Measurements from ENCODE around the gene CRABP2.

CRABP2 gene

GRCh38 chr1:156667968-156668709 is 37.2 kb downstream of the CRABP2 start:
- DNase-seq = no peak

- no peak for DNase-seq
Observed at GRCh38 chr1:156667610-156667967, 37.8 kb downstream of the CRABP2 start.

GRCh38 chr1:156666862-156667609 is 38.3 kb downstream of the CRABP2 start:
- no peak for DNase-seq

GRCh38 chr1:156665539-156665938 is 39.8 kb downstream of the CRABP2 start:
- no peak for DNase-seq

GRCh38 chr1:156664767-156665411 is 40.5 kb downstream of the CRABP2 start:
- no peak for DNase-seq

DNA sequence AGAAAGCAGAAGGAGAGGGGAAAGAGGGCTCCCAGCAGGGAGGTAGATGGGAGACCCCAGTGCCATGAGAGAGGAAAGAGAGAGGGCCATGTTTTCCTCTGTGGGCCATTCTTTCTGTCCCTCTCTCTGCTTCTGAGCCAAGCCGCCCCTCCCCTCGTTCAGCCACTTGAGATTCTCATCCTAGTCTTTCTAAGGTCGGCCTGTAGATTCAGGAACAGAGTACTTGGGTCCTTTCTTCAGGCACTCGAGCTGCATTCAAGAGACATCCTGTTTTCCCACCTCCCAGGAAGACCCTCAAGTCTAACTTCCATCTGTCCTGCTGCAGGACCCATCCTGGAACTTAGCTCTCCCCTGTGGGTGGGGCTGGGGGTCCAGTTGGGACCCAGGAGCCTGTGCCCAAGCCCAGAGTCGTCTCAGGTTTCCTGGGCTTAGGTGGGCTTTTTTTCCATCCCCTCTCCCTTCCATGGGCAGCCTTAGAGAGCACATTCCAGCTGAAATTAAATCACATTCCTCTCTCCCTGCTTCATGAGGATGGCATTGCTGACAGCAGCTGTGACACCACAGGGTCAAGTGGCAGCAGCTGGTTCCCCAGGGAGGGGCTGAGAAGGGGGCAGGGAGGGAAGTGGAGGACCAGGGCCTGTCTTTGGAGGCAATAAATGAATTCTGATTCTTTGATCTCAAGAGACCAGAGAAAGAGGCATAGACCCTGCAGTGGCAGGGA is 41.2 kb downstream of the CRABP2 start:
- no peak for DNase-seq

GRCh38 chr1:156663178-156663577 is 42.2 kb downstream of the CRABP2 start:
- DNase-seq = no peak

DNA sequence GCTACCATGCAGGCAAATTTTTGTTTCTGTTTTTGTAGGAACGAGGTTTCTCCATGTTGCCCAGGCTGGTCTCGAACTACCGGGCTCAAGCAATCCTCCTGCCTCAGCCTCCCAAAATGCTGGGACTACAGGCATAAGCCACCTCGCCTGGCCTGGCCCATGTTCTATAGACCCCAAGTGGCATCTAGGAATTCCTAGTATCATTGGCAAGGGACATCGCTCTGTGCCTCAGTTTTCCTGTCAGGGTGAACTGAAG is 42.7 kb downstream of the CRABP2 start:
- no peak for DNase-seq

- DNase-seq = no peak
Observed at GRCh38 chr1:156662005-156662799, 43.2 kb downstream of the CRABP2 start.

DNA sequence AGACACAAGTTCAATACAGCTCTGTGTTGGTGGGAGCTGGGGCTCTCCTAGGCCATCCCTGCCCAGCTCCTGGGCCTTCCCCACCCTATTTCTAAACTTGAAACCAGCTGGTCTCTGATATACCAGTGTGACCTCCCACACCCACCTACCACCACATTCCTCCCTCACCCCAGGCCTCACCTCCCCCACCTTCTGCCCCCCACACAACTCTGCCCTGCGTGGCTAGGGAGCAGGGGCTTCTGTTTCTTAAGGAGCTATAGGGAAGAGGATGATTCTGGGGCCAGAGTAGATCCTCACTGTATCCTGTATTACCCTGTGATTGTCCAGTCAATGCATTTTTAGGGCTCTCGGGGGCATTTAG is 44.7 kb downstream of the CRABP2 start:
- DNase-seq = no peak

GRCh38 chr1:156659988-156660751 is 45.2 kb downstream of the CRABP2 start:
- DNase-seq = peak; percentile 95

DNA sequence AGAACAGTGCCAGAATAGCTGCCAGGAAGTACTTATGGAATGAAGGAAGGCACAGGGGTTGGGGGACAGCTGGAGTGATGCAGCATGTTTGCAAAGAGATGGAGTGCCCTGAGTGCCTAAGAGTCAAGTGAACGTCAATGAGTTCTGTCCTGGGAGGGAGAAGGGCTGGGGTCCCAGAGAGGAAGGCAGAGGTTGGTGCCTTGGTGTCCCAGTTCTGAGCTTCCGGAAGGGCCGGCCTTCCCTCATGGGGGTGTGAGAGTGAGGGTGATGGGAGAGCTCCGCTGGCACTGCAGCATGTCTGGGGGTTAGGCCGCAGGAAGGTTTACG is 45.8 kb downstream of the CRABP2 start:
- no peak for DNase-seq

- DNase-seq = no peak
Observed at GRCh38 chr1:156658945-156659574, 46.3 kb downstream of the CRABP2 start.

DNA sequence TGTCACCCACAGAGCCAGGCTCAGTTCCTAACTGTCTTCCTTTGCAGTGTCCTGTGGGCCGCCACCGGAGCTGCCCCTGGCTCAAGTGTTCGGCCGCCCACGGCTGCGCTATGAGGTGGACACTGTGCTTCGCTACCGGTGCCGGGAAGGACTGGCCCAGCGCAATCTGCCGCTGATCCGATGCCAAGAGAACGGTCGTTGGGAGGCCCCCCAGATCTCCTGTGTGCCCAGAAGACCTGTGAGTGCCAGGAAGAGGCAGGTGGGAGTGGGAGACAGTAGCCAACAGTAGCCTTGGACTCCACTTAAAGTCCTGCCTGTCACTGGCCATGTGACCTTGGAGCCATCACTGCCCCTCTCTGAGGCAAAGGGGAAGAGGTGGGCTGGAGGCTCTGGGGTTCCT is 46.9 kb downstream of the CRABP2 start:
- DNase-seq = no peak

GRCh38 chr1:156657741-156658319 is 47.6 kb downstream of the CRABP2 start:
- DNase-seq = no peak

- DNase-seq = peak; percentile 19
Observed at GRCh38 chr1:156656806-156657740, 48.3 kb downstream of the CRABP2 start.

DNA sequence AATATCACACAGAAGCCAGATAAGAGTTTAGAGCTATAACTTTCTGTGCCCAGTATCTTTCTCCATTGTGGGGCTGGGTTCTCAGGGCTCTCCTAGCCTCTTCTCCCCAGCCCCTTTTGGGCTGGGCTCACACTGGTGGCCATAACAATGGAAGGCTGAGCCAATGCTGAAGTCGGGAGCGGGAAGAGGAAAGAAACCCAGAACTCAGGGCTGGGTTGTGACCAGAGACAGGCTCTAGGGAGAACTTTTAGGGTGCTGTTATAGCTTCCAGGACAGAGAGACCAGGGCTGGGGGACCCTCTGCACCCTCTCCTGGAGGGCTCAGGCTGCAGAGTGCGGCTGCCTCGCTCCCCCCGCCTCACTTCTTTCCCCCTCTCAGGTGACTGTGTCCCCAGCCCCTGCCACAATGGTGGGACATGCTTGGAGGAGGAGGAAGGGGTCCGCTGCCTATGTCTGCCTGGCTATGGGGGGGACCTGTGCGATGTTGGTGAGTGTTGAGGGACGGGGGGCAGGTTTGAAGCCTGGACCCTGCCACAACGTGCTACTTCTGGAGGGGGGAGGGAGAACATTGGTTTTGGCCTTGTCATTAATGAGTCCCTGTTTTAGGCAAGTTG is 49.4 kb downstream of the CRABP2 start:
- DNase-seq = no peak

- no peak for DNase-seq
Observed at GRCh38 chr1:156655151-156655903, 50.1 kb downstream of the CRABP2 start.

DNA sequence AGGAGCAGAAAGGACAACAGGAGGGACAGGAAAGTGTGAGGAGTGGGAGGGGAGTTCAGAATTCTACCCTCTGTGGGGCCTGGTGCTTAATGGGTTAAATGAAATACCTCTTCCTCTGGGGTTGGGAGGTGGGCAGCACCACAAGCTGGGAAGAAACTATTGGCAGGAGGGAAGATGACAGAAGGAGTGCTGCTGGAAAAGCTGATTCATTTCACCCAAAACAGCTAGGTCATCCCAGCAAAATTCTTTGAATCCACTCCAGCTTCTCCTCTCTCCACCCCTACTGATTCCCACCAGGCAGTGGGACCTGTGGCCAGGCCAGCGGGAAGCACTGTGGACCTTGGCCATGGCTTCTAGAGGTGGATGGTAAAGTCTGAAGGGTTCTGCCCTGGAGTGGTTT is 50.7 kb downstream of the CRABP2 start:
- no peak for DNase-seq

All from GOT3 (cell line).